Superior temporal gyrus (tissue), 1 donor: ENCODE results near the gene SORCS2.

Experiments used
- DNase-seq: peaks from one replicate; pipeline ENCODE4 v3.0.0-alpha.2; 2016; ENCODE audit errors: extremely low spot score

The SORCS2 gene

DNA sequence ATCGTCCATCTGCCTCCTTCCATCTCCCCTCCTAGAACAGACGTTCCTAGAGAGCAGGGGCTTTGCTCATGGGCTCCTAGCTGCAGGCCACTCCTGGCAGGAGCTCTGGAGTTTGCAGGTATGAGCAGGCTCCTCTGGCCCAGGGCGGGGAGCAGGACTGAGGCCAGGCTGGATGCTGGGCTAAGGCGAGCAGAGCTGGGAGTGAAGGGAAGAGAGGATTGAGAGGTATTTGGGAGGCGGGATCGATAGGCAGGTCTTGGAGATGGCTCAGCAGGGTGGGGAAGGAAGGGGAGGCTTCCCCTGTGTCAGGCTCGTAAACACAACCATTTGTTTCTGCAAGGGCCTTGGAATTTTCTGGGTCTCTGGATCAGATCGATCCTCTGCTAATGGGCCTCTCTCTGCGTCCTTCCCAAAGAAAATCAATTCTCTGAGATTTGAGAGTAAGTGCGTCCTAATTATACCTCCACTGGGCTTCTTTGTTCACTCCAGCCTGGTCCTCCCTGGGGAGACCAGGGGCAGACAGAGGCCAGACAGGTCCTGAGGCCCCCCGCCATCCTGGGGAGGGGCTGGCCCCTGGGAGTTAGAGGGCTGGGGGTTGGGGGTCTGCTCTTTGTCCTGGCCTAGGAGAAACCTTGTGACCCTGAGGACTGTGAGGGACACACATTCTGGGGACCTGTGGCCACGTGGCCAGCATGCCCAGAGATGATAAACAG, 337.2 kb downstream of the SORCS2 start:
- DNase-seq = no peak

DNA sequence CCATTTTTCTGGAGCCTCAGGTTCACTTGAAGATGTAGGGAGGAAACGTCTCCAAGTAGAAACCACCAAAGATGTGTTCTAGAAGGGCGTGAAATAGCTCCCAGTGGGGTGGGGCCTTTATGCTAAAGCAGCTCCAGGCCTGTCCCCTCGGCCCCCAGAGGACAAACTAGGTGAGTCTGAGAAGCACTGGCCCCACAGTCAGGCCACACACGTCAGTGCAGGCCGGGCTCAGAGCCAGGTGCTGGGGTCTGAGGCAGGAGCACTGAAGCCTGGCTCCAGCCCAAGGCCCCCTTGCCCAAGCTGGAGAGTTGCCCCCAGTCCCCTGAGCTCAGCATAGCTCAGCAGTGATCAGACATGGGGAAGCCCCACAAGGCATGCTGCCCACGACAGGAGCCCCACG, 337.7 kb downstream of the SORCS2 start:
- DNase-seq = no peak

DNA sequence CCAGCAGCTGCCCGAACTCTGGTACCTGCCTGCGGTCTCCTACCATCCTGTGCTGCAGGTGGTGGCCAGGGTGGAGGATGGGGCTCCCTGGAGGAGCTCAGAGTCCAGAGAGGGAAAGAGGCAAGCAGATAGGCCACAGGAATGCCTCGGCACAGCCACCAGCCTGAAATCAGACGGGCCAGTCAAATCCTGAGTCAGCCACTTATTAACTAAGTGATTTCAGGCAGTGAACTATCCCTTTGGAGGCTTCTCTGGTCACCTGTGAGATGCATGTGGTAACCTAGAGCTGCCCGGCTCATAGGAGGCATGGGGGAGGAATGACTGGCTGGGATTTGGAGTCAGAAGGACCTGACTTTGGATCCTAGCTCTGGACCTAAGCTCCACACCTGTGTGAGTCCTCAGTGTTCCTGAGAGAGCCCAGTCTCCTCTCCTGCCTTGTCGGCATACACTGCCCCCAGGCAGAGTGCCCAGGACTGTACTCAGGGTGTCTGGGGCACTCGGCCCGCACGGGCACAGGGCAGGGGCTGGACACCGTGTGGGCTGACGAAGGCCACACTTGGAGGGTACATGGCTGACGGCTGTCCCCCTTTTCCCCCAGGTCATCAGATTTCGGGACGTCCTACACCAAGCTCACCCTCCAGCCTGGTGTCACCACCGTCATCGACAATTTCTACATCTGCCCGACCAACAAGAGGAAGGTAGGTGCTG, 338.7 kb downstream of the SORCS2 start:
- DNase-seq = no peak

DNA sequence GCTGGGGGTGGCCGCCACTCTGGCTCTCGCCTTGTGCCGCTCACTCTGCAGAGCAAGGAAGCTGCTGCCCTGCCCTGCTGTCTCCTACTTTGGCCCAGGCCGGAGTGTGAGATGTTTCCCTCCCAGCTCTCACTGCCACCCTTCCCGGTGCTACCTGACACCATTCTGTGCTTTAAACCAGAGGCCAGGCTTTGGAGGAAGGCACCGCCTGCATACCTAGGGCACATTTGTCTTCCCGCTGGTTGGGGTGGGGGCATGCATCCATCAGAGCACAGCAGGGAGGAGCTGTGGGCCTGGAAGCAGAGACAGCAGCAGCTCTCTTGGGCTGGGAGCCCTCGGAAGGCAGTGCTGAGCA, 339.3 kb downstream of the SORCS2 start:
- no peak for DNase-seq

DNA sequence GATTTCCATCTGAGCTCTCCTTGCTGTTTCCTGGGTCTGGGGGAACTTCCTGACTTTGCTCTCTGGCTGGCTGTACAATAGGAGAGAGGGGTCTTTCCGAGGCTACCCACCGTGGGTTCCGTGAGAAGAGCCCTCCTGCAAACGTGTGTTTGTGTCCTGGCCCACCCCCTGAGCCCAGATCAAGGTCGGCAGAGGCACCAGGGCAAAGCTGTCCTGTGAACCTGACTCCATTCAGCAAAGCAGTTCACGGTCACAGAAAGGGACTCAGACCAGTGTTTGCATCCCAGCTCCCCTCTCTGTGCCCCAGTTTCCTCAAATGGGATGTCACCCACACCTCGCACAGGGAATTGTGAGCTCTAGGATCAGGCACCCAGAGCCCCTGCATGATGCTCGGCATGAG, 339.7 kb downstream of the SORCS2 start:
- DNase-seq = no peak

DNA sequence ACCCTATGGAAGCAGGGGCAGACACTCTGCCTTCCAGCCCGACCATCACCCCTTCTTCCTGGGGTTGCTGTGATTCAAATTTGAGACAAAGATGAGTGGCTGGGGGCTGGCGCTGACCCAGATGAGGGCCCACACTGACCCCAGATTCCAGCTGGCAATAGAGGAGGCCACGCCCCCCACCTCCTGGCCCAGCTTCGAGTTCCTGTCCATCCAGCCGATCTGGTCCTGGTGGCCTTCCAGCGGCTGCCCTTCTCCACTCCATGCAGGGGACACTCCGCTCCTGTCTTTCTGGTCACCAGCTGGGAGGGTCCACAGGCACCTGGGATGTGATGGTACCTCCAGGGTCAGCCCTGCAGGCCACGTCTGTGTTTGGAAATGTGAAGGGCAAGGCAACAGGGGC, 340.9 kb downstream of the SORCS2 start:
- no peak for DNase-seq

DNA sequence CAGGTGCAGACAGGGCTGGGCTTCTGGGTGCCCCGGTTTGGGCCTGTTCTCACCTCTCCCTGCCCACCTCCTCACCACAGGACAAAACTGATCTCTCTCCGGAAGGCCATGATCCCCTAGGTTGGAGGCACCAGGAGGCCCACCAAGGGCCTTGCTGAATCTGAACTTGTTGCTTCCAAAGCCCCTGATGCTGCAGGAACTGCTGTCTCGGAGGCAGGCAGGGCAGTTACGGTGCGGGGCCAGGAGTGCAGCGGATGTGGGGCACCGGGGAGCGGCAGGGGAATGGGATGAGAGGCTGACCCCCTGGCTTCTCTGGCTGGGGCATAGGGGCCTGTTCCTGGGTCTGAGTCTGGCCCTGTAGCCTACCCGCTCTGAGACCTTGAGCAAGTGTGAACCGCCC, 342.8 kb downstream of the SORCS2 start:
- DNase-seq = no peak

GRCh38 chr4:7535619-7536018, 343.3 kb downstream of the SORCS2 start:
- DNase-seq = no peak

DNA sequence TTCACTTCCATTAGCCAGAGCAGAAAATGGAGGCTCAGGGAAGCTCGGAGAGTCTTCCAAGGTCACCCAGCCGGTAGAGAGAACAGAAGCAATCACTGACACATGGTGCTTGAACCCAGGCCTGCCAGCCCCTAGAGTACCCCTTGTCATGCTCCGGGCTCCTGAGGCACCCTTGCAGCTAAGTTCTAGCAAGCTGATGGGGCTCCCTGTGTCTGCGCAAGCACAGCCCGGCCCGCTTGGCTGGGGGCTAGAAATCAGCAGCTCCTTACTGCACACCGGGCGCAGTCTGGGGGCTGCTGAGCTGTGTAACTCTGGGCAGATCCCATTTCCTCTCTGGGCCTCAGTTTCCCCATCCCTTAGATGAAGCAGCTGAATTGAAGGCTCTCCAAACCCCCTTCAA, 344.5 kb downstream of the SORCS2 start:
- DNase-seq = no peak

- DNase-seq = no peak
Measured at GRCh38 chr4:7537853-7538400, 345.6 kb downstream of the SORCS2 start.

- no peak for DNase-seq
Measured at GRCh38 chr4:7538518-7538917, 346.2 kb downstream of the SORCS2 start.

DNA sequence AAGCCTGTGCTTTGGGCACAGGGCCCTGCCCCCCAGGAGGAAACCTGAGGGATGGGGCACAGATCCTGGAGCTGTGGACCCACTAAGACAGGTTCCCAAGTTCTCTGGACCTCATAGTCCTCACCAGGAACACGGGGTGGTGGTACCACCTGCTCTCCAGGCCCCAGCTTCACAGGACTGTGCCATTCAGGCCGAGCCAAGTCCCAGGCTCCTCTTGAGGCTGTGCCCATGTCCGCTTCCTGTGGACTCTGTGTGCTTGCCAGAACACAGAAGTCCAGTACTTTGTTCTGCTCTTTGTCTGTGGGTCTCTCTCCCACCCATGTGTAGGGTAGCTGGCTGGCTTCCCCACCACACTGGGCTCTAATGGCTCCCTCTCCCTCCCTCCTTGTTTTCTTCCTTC, 346.8 kb downstream of the SORCS2 start:
- no peak for DNase-seq

GRCh38 chr4:7539659-7540058, 347.3 kb downstream of the SORCS2 start:
- DNase-seq = no peak

DNA sequence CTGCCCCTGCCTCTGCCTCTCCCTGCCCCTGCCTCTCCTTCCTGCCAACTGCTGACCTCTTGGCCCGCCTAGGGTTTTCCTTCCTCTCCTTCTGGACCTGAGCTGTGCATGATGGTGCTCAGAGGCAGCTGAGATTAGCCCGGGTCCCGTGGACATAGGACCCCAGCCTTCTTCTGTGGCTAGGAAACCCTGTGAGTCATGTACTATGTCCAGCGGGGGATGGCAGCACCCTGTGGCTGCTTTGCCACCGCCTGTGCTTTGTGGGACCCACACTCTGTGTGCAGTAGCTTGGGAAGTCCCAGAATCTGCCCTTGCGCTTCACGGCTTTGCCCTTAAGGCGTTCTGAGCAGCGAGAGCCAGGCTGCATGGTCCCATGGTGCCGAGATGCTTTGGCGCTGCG, 347.9 kb downstream of the SORCS2 start:
- no peak for DNase-seq

- DNase-seq = no peak
Measured at GRCh38 chr4:7540654-7541413, 348.5 kb downstream of the SORCS2 start.

- DNase-seq = no peak
Measured at GRCh38 chr4:7541414-7541810, 349.1 kb downstream of the SORCS2 start.

DNA sequence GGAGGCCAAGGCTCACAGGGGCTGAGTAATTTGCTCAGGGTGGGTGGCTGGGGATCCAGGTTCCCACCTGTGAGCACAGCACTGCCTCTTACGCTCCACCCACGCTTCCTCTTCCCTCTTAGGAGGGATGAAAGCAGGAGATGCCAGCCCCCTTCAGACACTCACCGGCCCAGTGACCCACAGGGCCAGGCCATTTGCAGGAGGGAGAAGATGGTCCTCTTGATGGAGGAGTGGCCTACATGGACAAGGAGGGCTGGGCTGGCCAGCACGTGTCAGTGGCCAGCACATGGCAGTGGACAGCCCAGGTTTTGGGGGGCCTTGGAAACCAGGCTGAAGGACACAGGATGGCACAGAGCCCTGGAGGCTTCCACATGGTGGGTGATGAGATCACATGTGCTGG, 350.4 kb downstream of the SORCS2 start:
- no peak for DNase-seq

DNA sequence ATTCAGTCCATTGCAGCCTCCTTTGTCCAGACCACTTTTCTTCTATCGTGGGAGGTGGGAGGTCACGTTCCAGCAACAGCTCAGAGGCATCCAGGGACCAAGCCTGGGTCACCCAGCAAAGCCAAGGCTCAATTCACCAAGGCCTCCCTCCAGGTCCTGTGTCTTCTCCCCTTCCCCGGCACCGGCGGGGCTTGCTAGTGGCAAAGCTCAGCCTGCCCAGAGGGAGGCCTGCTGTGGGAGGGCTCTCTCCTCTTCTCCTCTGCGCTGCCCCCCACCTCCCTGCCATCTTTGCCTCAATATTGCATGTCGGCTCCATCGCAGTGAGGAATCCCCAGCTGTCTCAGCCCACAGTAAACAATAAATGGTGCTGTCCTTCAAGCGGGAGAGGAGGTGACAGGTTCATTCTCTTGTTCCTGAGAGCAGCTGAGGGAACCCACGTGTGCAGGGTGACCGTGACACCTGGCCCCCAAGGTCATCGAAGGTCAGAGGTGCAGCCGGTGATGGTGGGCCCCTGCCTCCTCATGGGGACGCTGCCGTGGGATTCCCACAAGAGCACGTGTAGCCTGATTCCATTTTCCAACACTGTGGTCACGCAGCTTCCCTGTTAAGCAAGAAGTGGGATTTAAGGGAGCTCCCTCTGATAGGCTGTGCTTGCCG, 353.9 kb downstream of the SORCS2 start:
- no peak for DNase-seq

DNA sequence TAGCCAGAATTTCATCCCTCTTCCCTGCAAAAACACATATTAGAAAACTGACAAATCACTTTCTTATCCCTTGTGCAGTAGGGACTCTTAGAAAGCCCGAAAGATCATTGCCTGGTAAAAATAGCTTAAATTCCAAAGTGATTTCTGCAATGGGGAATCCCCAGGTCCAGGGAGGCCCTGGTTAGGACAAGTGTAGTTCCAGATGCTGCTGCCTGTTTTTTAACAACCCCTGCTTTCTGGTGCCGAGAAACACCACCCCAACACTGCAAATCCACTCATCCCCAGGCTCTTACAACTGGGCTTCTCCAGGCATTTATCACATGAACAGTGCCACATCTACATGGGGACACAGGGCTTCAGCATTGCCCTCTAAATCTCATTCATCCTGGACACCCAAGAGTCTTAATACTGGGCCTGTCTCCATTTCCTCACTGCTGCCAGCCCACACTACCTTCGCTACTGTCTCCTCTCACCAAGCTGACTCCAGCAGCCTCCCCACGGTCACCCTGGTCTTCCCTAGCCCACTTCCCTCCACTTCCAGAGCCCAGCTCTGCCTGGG, 354.6 kb downstream of the SORCS2 start:
- no peak for DNase-seq

DNA sequence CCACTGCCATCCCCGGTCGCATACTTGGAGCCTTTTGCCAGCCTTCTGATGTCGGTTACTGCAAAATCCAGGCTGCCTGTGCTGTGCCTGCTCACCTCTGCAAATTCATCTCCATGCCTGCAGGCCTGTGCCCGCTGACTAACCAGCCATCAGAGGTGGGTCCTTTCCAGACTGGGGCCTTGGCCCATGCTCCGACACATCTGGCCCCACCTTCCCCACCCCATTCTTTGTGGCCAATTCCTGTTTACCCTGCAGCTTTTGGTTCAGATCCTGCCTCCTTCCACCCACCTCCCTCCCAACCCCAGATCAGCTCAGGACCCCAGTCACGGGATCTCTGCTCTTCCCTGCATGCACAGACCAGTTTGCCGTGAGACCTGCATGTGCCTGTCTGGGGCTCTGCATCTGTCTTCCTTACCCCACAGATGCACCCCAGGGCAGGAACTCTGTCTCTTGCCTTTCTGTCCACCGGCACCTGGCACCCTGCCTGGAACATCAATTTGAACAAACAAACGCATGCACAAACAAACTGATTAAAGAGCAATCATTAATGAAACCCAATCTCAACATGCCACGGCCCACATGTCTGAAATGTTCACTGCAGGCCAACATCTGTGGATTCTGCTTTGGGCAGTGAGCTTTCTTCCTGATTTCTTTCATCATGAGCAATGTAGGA, 355.2 kb downstream of the SORCS2 start:
- DNase-seq = no peak

DNA sequence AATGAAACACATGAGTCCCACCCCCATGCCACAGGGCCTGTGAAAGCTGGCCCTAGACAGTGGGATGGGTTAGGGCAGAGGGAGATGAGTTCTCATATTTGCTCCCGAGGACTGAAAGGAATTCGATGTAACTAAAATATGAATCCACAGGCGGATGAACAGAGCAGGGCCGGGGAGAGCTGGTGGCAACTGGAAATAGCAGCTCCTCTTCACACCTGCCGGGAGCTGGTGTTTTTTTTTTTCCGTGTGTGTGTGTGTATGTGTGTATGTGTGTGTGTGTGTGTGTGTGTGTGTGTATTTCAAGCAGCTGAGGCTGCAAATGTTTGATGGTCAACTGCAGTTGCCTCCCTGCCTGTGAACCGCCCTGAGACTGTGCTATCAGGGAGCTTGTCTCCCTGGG, 357.5 kb downstream of the SORCS2 start:
- DNase-seq = no peak
